B cell (primary cell): ENCODE measurements around the gene WDR1.

ENCODE experiments used
- CTCF ChIP-seq: fragments of 200-600 bp; IDR thresholded peaks from one replicate; pipeline ENCODE4 v1.8.0; 2022; ENCODE audit warnings: antibody characterized with exemption, mild to moderate bottlenecking
- EZH2 ChIP-seq: IDR thresholded peaks from 2 replicates; pipeline ENCODE4 v1.6.1; 2012; ENCODE audit warnings: borderline replicate concordance, low read depth, mild to moderate bottlenecking, moderate library complexity, low read length; ENCODE audit not compliant: insufficient read depth, poor library complexity, severe bottlenecking

- TF ChIP-seq CTCF, result no peak
- no peak for TF ChIP-seq EZH2
These were observed 25.9 kb downstream of the WDR1 start for GRCh38 chr4:10090467-10091250.
